NOMO-1 treated with dmso at 0.1 percent for 144 hours (cell line): ENCODE data around the gene LARP1.
"Not testable (repeated sequence)": the region's sequence is repeated elsewhere in the genome, so short reads cannot be mapped to it uniquely, and the experiment has no call there.

Experiments
- DNase-seq: peaks from one replicate; lab custom pipeline; 2025; ENCODE audit not compliant: unreplicated experiment; lab: John Stamatoyannopoulos, UW

LARP1 gene

GRCh38 chr5:154755361-154756008 is at the start of gene LARP1:
Gene LARP1 (plus strand): TSS chr5:154755377. CDS start chr5:154755758, 381 bp downstream.
- no peak for DNase-seq

GRCh38 chr5:154706416-154706815 is 48.8 kb upstream of the LARP1 start:
- DNase-seq = no peak

GRCh38 chr5:154707641-154708040 is 47.5 kb upstream of the LARP1 start:
- DNase-seq = no peak

GRCh38 chr5:154708207-154708606 is 47.0 kb upstream of the LARP1 start:
- DNase-seq = no peak

GRCh38 chr5:154708846-154709245 is 46.3 kb upstream of the LARP1 start:
- peak; percentile 83 for DNase-seq

- DNase-seq = no peak
Measured at GRCh38 chr5:154709368-154710305, 45.5 kb upstream of the LARP1 start.

DNA sequence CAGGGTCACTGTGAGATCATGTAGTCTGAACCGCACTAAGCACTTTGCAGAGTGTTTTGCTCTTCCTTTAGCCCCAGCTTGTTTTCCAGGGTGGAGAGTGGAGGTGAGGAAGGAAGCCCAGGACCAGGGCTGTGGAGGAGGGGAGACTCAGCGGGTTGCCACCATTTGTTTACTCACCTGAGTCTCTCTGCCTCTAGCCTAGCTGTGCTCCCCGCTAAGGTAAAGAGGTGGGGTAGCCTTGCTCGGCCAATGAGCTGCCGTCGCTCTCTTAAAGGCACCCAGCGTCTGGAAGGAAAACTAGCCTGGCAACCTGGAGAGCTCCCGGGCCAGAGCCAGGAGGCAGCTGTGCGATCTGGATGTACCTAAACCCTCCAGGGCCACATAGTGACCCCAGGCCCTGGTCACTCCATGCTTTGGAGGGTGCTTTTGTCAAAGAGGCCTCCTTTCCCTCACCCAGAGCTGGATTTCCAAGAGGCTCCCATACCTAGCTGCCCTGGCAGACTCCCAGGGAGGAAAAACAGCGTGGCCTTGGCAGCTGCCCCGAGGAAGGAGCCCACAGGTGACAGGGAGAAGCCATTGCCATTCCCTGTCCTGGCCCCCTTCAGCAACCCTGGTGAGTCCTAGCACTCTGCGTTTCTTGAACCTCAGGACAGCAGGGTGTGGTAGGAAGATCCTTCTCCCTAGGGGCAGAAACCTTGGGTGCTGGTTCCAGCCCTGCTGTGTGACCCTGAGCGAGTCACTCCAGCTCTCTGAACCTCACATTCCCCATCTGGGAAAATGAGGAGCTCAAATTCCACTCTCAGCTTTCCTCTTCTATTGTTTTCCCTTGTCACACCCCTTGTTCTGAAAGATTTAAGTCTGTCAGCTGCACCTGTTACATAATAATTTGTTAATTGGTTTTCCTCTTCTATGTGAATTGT is 42.4 kb upstream of the LARP1 start:
- no peak for DNase-seq

- no peak for DNase-seq
Measured at GRCh38 chr5:154713615-154714125, 41.5 kb upstream of the LARP1 start.

- DNase-seq = peak; percentile 75
Measured at GRCh38 chr5:154714266-154714986, 40.8 kb upstream of the LARP1 start.

DNA sequence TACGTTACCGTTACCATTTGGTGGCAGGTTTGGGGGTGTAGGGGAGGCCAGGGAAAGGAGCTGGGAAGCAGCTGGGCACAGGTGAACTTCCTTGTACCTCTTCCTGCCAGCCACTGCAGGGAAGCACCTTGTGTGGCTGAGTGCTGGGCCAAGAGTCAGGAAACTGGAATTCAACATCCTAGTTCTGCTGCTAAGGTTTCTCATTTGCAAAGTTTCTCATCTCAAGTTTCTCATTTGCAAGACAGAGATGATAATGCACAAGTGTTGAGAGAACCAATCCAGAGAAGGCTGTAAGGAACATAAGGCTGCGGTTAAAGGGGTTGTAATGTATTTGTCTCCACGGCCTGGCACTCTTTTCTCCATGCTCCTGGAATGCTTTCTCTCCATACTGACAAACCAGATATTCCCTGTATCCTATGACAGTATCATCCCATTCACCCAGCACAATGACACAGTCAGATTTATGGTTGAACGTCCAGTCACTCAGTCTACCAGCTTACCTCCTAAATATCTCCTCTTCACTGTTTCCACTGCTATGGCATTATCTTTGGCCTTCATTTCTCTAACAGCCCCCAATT is 33.6 kb upstream of the LARP1 start:
- DNase-seq = no peak

DNA sequence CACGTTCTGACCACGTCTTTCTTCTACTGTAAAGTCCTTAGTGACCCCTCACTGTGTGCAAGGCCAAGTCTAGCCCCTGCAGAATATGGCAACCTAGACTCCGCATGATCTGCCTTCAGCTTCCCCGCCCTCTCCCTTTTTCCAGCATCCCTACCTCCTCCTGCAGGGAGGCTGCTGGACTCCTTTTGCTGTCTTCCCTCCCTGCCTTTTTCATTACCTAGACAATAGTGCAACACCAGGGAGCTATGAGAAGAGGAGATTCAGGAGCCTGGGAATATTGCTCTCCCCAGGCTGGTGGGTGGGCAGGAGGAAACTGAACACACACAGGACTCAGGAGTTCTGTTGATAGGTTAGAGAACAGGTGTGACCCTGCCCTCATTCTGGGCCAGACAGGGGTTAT is 33.1 kb upstream of the LARP1 start:
- no peak for DNase-seq

- no peak for DNase-seq
Measured at GRCh38 chr5:154722936-154723335, 32.2 kb upstream of the LARP1 start.

DNA sequence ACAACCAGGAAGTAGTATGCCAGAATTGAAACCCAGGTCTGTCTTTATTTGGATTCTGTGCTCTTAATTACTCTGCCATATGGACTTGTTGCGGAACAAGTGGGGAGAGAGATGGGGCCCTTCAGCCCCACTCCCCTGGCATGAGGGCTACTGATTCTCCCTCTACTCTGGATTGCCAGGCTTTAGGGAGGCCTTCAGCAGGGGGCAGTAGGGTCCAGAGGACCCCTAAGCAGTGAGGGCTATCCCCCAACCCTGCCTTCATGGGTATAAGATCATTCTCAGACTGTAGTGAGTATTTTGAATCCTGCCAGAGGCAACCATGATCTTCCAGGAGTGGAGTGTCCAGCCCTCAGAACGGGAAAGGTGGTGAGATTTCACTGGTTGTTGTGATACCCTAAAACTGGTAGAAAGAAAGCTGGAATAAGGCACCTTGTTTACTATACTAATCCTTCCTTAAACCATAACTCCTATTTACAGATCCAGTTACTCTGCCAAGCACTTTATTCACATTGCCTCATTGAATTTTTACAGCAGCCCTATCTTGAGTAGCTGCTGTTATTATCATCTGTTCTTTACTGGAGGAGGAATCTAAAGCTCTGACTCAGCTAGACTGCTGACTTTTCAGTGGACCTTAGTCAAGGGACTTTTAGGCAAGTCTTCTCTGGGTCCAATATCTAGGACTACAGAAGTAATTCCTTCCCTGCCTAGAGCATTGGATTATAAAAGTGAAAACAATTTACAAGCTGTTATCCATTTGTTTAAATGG is 31.3 kb upstream of the LARP1 start:
- no peak for DNase-seq

DNA sequence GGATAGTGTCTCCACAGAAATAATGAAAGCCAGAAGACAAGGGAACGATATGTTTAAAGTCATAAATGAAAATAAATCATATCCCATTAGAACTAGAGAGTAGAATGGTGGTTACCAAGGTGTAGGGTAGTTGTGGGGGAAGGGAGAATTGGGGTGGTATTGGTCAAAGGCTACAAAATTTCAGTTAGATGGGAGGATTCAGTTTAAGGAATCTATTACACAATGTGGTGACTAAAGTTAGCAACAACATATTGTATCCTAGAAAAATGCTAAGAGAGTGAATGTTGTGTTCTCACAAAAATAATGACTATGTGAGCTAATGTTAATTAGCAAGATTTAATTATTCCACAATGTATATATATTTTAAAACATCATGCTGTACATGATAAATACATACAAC is 27.8 kb upstream of the LARP1 start:
- no peak for DNase-seq

DNA sequence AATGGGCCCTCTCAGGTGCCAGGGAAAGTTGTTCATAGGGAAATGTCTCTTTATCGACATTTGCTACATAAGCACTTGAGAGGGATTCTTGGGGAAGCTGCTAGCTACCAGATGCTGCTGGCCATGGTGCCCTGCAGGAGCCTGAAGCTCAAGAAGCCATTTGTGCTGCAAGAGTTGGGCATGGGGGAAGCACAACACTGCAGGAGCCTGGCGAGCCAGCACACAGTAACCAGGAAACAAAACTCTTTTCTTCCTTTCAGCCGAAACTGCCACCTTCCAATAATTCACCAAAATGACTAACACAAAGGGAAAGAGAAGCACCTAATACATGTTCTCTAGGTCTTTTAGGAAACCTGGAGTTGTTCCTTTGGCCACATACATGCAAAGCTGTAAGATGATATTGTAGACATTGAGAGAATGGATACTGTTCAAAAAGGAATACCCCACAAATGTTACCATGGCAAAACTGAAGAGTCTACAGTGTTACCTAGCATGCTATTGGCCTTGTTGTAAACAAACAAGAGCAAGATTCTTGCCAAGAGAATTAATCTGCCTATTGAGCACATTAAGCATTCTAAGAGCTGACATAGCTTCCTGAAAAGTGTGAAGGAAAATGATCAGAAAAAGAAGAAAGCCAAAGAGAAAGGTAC is 26.1 kb upstream of the LARP1 start:
- DNase-seq = no peak

- no peak for DNase-seq
Measured at GRCh38 chr5:154729613-154730012, 25.6 kb upstream of the LARP1 start.

GRCh38 chr5:154730761-154731160 is 24.4 kb upstream of the LARP1 start:
- not testable (repeated sequence) for DNase-seq

DNA sequence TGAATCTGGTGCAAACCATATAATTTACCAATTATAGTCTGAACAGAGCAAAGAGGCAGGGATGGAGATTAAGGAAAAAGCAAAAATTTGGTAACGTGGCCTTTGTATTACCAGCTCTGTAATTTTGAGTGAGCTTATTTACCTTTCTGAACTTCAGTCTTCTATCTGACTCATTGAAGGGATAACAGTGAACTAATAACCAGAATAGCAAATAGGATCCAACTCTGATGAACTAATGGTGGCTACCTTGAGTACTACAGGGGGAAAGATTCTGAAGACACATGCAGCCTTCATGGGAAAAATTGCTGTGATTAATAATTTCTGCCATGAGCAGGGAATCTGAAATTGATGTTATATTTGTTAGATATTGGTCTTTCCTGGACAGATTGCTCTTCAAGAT is 23.0 kb upstream of the LARP1 start:
- no peak for DNase-seq
